Panc1 (cell line): Measurements from ENCODE around the gene MRGPRF.

Experiments
- CTCF ChIP-seq: fragments of 450-650 bp; IDR thresholded peaks from 2 replicates; pipeline ENCODE4 v1.5.1; 2017; ENCODE audit warnings: mild to moderate bottlenecking
- SIN3A ChIP-seq: IDR thresholded peaks from 2 replicates; pipeline ENCODE4 v1.6.1; 2012; ENCODE audit warnings: low read depth, mild to moderate bottlenecking, low read length, moderate library complexity, borderline replicate concordance; ENCODE audit not compliant: insufficient read depth

DNA sequence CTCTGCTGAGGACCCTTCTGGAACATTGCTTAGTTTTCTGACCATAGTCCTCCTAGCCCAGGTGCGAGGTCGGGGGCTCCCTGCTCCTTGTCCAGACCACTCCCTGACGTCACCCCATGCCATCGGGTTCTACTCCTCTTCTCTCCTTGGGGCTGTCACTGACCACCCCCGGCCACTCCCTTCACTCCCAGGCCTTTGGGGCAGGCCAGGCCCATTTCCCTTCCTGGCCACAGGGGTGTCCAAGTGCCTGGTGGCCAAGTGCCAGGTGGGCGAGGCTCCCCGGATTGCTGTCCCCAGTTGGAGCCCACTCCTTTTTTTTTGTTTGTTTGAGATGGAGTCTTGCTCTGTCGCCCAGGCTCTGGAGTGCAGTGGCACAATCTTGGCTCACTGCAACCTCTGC lies 51.8 kb downstream of the MRGPRF start:
- TF ChIP-seq SIN3A = no peak
- no peak for TF ChIP-seq CTCF
